ENCODE data around the gene ELANE. TPM values are rescaled to one million over a fixed set of nuclear protein-coding genes. Genes with fewer than 3 reads are reported as not detected.
"Not testable (repeated sequence)": the region's sequence is repeated elsewhere in the genome, so short reads cannot be mapped to it uniquely, and the experiment has no call there.

Gene ELANE
- total RNA-seq, 1 donor from 2014 or later: 0.58 TPM

GRCh38 chr19:843180-843835 is 8.8 kb upstream of the ELANE start:
- H3K27ac ChIP-seq (replicated peaks): no peak overlapping the region
- no peak for DNase-seq
- TF ChIP-seq, protein P1, sequence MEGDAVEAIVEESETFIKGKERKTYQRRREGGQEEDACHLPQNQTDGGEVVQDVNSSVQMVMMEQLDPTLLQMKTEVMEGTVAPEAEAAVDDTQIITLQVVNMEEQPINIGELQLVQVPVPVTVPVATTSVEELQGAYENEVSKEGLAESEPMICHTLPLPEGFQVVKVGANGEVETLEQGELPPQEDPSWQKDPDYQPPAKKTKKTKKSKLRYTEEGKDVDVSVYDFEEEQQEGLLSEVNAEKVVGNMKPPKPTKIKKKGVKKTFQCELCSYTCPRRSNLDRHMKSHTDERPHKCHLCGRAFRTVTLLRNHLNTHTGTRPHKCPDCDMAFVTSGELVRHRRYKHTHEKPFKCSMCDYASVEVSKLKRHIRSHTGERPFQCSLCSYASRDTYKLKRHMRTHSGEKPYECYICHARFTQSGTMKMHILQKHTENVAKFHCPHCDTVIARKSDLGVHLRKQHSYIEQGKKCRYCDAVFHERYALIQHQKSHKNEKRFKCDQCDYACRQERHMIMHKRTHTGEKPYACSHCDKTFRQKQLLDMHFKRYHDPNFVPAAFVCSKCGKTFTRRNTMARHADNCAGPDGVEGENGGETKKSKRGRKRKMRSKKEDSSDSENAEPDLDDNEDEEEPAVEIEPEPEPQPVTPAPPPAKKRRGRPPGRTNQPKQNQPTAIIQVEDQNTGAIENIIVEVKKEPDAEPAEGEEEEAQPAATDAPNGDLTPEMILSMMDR (IDR thresholded peaks at IDR 0.05; ENCODE audit: borderline replicate concordance): no peak
- no peaks in the 10 kb centered on the region for H3K9me3 ChIP-seq (replicated peaks)
- H3K4me1 ChIP-seq: peaks cover 18% of the 10 kb centered on the region
- H3K27me3 ChIP-seq (ENCODE audit: low read depth): peaks cover 87% of the 10 kb centered on the region
- no peaks in the 10 kb centered on the region for H3K36me3 ChIP-seq
- intact Hi-C loops (cut with micrococcal nuclease): no loop called here
- H3K4me3 ChIP-seq: peak overlapping the region; percentile 49

GRCh38 chr19:843836-844545 is 8.1 kb upstream of the ELANE start:
- Histone ChIP-seq H3K4me3 (peak overlapping the region; percentile 49), H3K36me3 (no peaks in the 10 kb centered on the region), H3K9me3 (replicated peaks) (no peaks in the 10 kb centered on the region), H3K27me3 (ENCODE audit: low read depth) (peaks cover 87% of the 10 kb centered on the region), H3K27ac (replicated peaks) (no peak overlapping the region), H3K4me1 (peaks cover 19% of the 10 kb centered on the region)
- no peak for DNase-seq
- TF ChIP-seq, protein P1 (IDR thresholded peaks at IDR 0.05; ENCODE audit: borderline replicate concordance): no peak
- intact Hi-C loops (cut with micrococcal nuclease): no loop called here

GRCh38 chr19:844546-844971 is 7.5 kb upstream of the ELANE start:
- intact Hi-C loops (cut with micrococcal nuclease): no loop called here
- H3K27ac ChIP-seq (replicated peaks): no peak overlapping the region
- H3K4me1 ChIP-seq: peaks cover 19% of the 10 kb centered on the region
- TF ChIP-seq, protein P1 (IDR thresholded peaks at IDR 0.05; ENCODE audit: borderline replicate concordance): no peak
- peaks cover 81% of the 10 kb centered on the region for H3K27me3 ChIP-seq (ENCODE audit: low read depth)
- H3K4me3 ChIP-seq: no peak overlapping the region
- H3K36me3 ChIP-seq: no peaks in the 10 kb centered on the region
- no peaks in the 10 kb centered on the region for H3K9me3 ChIP-seq (replicated peaks)
- DNase-seq: no peak

DNA sequence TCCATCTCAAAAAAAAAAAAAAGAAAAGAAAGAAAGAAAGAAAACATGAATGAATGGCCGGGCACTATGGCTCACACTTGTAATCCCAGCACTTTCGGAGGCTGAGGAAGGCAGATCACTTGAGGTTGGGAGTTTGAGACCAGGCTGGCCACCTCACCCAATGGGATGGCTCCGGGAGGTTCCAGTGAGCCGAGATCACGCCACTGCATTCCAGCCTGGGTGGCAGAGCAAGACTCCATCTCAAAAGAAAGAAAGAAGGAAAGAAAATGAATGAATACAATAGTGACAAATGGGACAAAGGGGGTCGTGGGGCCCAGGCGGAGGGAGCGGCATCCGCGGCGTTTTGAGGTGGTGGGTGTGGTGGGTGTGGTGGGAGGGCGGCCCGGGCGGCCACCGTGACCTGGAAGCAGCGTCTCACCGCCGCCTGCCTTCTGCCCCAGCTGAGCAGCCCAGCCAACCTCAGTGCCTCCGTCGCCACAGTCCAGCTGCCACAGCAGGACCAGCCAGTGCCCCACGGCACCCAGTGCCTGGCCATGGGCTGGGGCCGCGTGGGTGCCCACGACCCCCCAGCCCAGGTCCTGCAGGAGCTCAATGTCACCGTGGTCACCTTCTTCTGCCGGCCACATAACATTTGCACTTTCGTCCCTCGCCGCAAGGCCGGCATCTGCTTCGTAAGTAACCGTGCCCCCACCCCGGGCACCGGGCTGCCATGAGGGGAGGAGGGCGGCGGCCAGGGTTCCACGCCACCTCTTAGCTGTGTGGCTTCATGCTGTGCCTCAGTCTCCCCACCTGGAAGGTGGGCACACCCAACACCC is 6.2 kb upstream of the ELANE start:
- TF ChIP-seq, protein P1 (IDR thresholded peaks at IDR 0.05; ENCODE audit: borderline replicate concordance): no peak
- Histone ChIP-seq H3K36me3 (no peaks in the 10 kb centered on the region), H3K4me3 (no peak overlapping the region), H3K4me1 (peaks cover 31% of the 10 kb centered on the region), H3K27ac (replicated peaks) (no peak overlapping the region), H3K9me3 (replicated peaks) (no peaks in the 10 kb centered on the region), H3K27me3 (ENCODE audit: low read depth) (peaks cover 71% of the 10 kb centered on the region)
- no peak for DNase-seq
- intact Hi-C loops (cut with micrococcal nuclease): no loop called here

- TF ChIP-seq, protein P1 (IDR thresholded peaks at IDR 0.05; ENCODE audit: borderline replicate concordance): no peak
- no peak for DNase-seq
- H3K36me3 ChIP-seq: no peaks in the 10 kb centered on the region
- intact Hi-C loops (cut with micrococcal nuclease): no loop called here
- H3K4me1 ChIP-seq: peaks cover 37% of the 10 kb centered on the region
- H3K9me3 ChIP-seq (replicated peaks): no peaks in the 10 kb centered on the region
- no peak overlapping the region for H3K4me3 ChIP-seq
- peaks cover 77% of the 10 kb centered on the region for H3K27me3 ChIP-seq (ENCODE audit: low read depth)
- H3K27ac ChIP-seq (replicated peaks): peak overlapping the region; percentile 63
Observed at GRCh38 chr19:848386-848921, 3.6 kb upstream of the ELANE start.

DNA sequence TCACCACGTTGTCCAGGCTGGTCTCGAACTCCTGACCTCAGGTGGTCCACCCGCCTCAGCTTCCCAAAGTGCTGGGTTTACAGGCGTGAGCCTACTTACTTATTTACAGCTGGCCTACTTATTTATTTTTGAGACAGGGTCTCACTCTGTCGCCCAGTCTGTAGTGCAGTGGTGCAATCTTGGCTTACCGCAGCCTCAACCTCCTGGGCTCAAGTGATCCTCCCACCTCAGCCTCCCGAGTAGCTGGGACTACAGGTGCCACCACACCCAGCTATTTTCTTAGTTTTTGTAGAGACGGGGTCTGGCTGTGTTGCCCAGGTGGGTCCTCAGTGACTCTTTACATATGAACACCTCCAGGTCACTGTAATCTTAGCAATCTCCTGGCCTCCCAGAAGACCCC is 2.9 kb upstream of the ELANE start:
- H3K9me3 ChIP-seq (replicated peaks); intact Hi-C loops (cut with micrococcal nuclease); DNase-seq; H3K36me3 ChIP-seq; H3K4me3 ChIP-seq: not testable (repeated sequence)
- Histone ChIP-seq H3K4me1 (peaks cover 32% of the 10 kb centered on the region), H3K27me3 (ENCODE audit: low read depth) (peaks cover 74% of the 10 kb centered on the region), H3K27ac (replicated peaks) (peak overlapping the region; percentile 63)
